Neural crest cell (in vitro differentiated cells): ENCODE measurements around the gene MGMT. TPM values are rescaled to one million over a fixed set of nuclear protein-coding genes. Genes with fewer than 3 reads are reported as not detected.

Source experiments
- DNase-seq: peaks from one replicate; pipeline ENCODE4 v3.0.0; 2021; ENCODE audit warnings: low read depth, mixed read lengths, low spot score
- H3K27ac Mint-ChIP-seq: one replicate; pipeline ENCODE4 v1.8.0; 2021; ENCODE audit warnings: mild to moderate bottlenecking, mixed read lengths; ENCODE audit not compliant: unreplicated experiment
- H3K27me3 Mint-ChIP-seq: 2 replicates; pipeline ENCODE4 v1.8.0; 2021; ENCODE audit warnings: low read depth, mild to moderate bottlenecking, mixed read lengths
- H3K36me3 Mint-ChIP-seq: 2 replicates; pipeline ENCODE4 v1.8.0; 2021; ENCODE audit warnings: low read depth, mild to moderate bottlenecking, mixed read lengths
- H3K4me1 Mint-ChIP-seq: 2 replicates; pipeline ENCODE4 v1.8.0; 2021; ENCODE audit warnings: mixed read lengths
- H3K4me3 Mint-ChIP-seq: one replicate; pipeline ENCODE4 v1.8.0; 2021; ENCODE audit warnings: mild to moderate bottlenecking, mixed read lengths
- H3K9me3 Mint-ChIP-seq: 2 replicates; pipeline ENCODE4 v1.8.0; 2021; ENCODE audit warnings: mixed read lengths
- CTCF ChIP-seq: fragments of 200-600 bp; sonication (generic); conservative IDR thresholded peaks from 2 replicates; pipeline ENCODE4 v1.5.0; 2021; ENCODE audit warnings: antibody characterized with exemption, mild to moderate bottlenecking
- total RNA-seq: library from RNA; stranded (reverse); gene quantifications from 2 replicates; pipeline ENCODE4 v1.2.1, GENCODE V29; 2021

MGMT gene
- total RNA-seq, 1 donor from 2014 or later = 15.8 TPM

DNA sequence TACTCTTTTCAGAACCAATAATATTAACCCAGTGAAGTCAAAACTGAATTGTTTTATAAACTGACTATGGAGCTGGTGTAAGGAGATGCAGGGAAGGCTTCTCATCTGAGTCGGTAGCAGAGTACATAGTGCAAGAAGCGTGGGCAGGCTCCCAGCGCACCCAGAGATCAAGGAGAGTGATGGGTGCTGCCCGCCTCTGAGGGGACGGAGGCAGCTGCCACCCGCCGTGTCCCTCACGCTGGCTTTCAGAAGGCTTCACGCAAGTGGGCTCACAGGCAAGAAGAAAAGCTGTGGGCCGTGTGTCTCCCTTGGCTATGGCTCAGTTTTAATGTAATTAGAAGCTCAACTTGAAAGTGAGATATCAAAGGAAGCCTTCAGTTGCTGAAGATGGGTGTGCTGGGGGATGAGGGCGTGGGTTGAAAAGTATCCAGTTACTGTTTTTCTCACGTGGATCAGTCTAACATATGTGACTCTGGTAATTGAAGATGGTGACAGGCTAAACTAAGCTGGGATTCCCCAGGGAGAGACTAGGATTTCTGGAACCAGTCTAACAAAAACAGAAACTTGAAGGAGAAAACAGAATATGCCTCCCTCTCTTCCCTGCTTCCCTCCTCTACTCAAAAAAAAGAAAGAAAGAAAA lies 159.9 kb downstream of the MGMT start:
- no peaks in the 10 kb centered on the region for H3K27me3 Mint-ChIP-seq
- no peak overlapping the region for H3K27ac Mint-ChIP-seq
- no peaks in the 10 kb centered on the region for H3K36me3 Mint-ChIP-seq
- no peak for DNase-seq
- TF ChIP-seq CTCF = no peak
- H3K4me1 Mint-ChIP-seq = no peaks in the 10 kb centered on the region
- H3K9me3 Mint-ChIP-seq = no peaks in the 10 kb centered on the region
- H3K4me3 Mint-ChIP-seq = no peak overlapping the region

GRCh38 chr10:129627442-129627841 lies 160.4 kb downstream of the MGMT start:
- no peaks in the 10 kb centered on the region for H3K9me3 Mint-ChIP-seq
- H3K27me3 Mint-ChIP-seq = no peaks in the 10 kb centered on the region
- no peak overlapping the region for H3K4me3 Mint-ChIP-seq
- DNase-seq = no peak
- peaks cover 1% of the 10 kb centered on the region for H3K36me3 Mint-ChIP-seq
- no peak overlapping the region for H3K27ac Mint-ChIP-seq
- TF ChIP-seq CTCF = no peak
- H3K4me1 Mint-ChIP-seq = no peaks in the 10 kb centered on the region

- Mint-ChIP-seq H3K4me1 (no peaks in the 10 kb centered on the region), H3K27me3 (no peaks in the 10 kb centered on the region), H3K4me3 (no peak overlapping the region), H3K36me3 (peaks cover 7% of the 10 kb centered on the region), H3K9me3 (peaks cover 2% of the 10 kb centered on the region), H3K27ac (no peak overlapping the region)
- DNase-seq = no peak
- no peak for TF ChIP-seq CTCF
Measured at GRCh38 chr10:129628823-129629222, 161.8 kb downstream of the MGMT start.

GRCh38 chr10:129629911-129630310 lies 162.9 kb downstream of the MGMT start:
- peaks cover 15% of the 10 kb centered on the region for H3K36me3 Mint-ChIP-seq
- no peak overlapping the region for H3K4me3 Mint-ChIP-seq
- no peak overlapping the region for H3K27ac Mint-ChIP-seq
- no peak for TF ChIP-seq CTCF
- no peaks in the 10 kb centered on the region for H3K4me1 Mint-ChIP-seq
- peaks cover 9% of the 10 kb centered on the region for H3K9me3 Mint-ChIP-seq
- DNase-seq = no peak
- no peaks in the 10 kb centered on the region for H3K27me3 Mint-ChIP-seq

GRCh38 chr10:129631006-129631405 lies 164.0 kb downstream of the MGMT start:
- no peak overlapping the region for H3K27ac Mint-ChIP-seq
- TF ChIP-seq CTCF = no peak

More at GRCh38 chr10:129631006-129631405, 164.0 kb downstream of the MGMT start:
- Mint-ChIP-seq H3K4me3 (no peak overlapping the region), H3K36me3 (peaks cover 16% of the 10 kb centered on the region), H3K9me3 (peaks cover 9% of the 10 kb centered on the region), H3K4me1 (no peaks in the 10 kb centered on the region), H3K27me3 (no peaks in the 10 kb centered on the region)
- DNase-seq = no peak
